Natural killer cell treated with Interleukin-12 subunit alpha and Interleukin-12 subunit beta and Interleukin-15 and Interleukin-18, amount 100 ng/mL, for 72 hours (primary cell): ENCODE measurements around the gene KDF1. TPM values are rescaled to one million over a fixed set of nuclear protein-coding genes. Genes with fewer than 3 reads are reported as not detected.

Source experiments
- ATAC-seq, 2 donors: fragments of 150-1000 bp; cut with Tn5 transposase in 1 of 2; sonication (Bioruptor Pico), chemical (Tn5 transposase) in 1 of 2; 2 replicates each; pipeline ENCODE4 v1.10.0; 2021
- DNase-seq: peaks from one replicate; pipeline ENCODE4 v3.0.0; 2022; ENCODE audit warnings: low spot score
- H3K27ac Mint-ChIP-seq, 2 donors: 1 replicate in 1 of 2; 2 replicates in 1 of 2; pipeline ENCODE4 v1.8.0; 2022; ENCODE audit warnings: mixed read lengths in 2 of 2, mild to moderate bottlenecking in 1 of 2, moderate library complexity in 1 of 2
- H3K27me3 Mint-ChIP-seq, 2 donors: 1 replicate in 1 of 2; 2 replicates in 1 of 2; pipeline ENCODE4 v1.8.0; 2022; ENCODE audit warnings: mixed read lengths in 2 of 2
- H3K36me3 Mint-ChIP-seq: one replicate; pipeline ENCODE4 v1.8.0; 2022; ENCODE audit warnings: mixed read lengths
- H3K4me1 Mint-ChIP-seq, 2 donors: 1 replicate in 1 of 2; 2 replicates in 1 of 2; pipeline ENCODE4 v1.8.0; 2022; ENCODE audit warnings: low read depth in 2 of 2, mixed read lengths in 2 of 2, mild to moderate bottlenecking in 1 of 2
- H3K4me3 Mint-ChIP-seq: one replicate; pipeline ENCODE4 v1.8.0; 2022; ENCODE audit warnings: mixed read lengths
- H3K9me3 Mint-ChIP-seq: 2 replicates; pipeline ENCODE4 v1.8.0; 2022; ENCODE audit warnings: mixed read lengths
- total RNA-seq, 2 donors: library from RNA; stranded (reverse); gene quantifications; one replicate each; pipeline ENCODE4 v1.2.3, GENCODE V29; 2022

Gene KDF1
- total RNA-seq, 2 donors from 2014 or later: not detected

GRCh38 chr1:26938004-26938658 is 22.1 kb downstream of the KDF1 start:
- peaks cover 0 to 15% of the 10 kb centered on the region in 2 donors for H3K4me1 Mint-ChIP-seq
- ATAC-seq (no peak), DNase-seq (no peak)
- no peak overlapping the region for H3K4me3 Mint-ChIP-seq
- H3K27me3 Mint-ChIP-seq: no peaks in the 10 kb centered on the region
- H3K36me3 Mint-ChIP-seq: no peaks in the 10 kb centered on the region
- no peaks in the 10 kb centered on the region for H3K9me3 Mint-ChIP-seq
- no peak overlapping the region for H3K27ac Mint-ChIP-seq

DNA sequence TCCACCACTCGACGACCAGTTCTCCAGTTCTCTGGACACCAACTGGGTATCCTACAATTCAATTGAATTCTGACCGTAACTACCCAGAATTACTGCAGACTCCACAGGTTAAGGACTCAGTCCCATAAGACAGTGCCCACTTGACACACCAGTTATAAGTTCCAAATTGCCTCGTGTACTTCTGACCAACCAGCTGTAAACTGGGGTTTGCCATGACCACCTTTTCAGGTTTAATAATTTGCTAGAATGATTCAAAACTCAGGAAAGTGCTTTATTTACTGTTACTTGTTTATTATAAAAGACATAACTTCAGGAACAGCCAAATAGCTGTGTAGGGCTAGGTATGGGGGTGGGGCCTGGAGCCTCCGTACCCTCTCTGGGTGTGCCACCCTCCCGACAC is 23.4 kb downstream of the KDF1 start:
- H3K36me3 Mint-ChIP-seq: no peaks in the 10 kb centered on the region
- no peak overlapping the region for H3K27ac Mint-ChIP-seq
- H3K9me3 Mint-ChIP-seq: no peaks in the 10 kb centered on the region
- H3K4me3 Mint-ChIP-seq: no peak overlapping the region
- peaks cover 0 to 19% of the 10 kb centered on the region in 2 donors for H3K4me1 Mint-ChIP-seq
- no peak for ATAC-seq
- DNase-seq: no peak
- H3K27me3 Mint-ChIP-seq: no peaks in the 10 kb centered on the region

DNA sequence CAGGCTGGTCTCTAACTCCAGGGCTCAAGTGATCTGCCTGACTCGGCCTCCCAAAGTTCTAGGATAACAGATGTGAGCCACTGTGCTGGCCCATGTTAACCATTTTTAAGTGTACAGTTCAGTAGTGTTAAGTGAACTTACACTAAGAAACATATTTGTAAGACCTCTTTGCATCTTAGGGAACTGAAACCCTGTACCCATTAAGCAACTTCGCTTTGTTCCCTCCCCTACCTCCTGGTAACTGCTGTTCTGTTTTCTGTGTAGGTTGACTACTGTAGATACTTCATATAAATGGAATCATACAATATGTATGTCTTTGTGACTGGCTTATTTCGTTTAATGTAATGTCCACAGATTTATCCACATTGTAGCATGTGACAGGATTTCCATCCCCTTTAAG is 27.7 kb downstream of the KDF1 start:
- H3K36me3 Mint-ChIP-seq: peaks cover 8% of the 10 kb centered on the region

GRCh38 chr1:26923711-26924110 is 36.6 kb downstream of the KDF1 start:
- ATAC-seq (no peak), DNase-seq (no peak)
- Mint-ChIP-seq H3K27me3 (no peaks in the 10 kb centered on the region), H3K36me3 (peaks cover 19% of the 10 kb centered on the region), H3K4me3 (peak overlapping the region; percentile 88), H3K27ac (peak overlapping the region; percentile 79 to 82), H3K9me3 (no peaks in the 10 kb centered on the region), H3K4me1 (peaks cover 39 to 45% of the 10 kb centered on the region in 2 donors)

More for the DNA sequence above, 27.7 kb downstream of the KDF1 start:
- peaks cover 0 to 8% of the 10 kb centered on the region in 2 donors for H3K4me1 Mint-ChIP-seq
- ATAC-seq (no peak), DNase-seq (no peak)
- H3K27ac Mint-ChIP-seq: peak overlapping the region in 1 of 2 donors; percentile 50
- no peaks in the 10 kb centered on the region for H3K9me3 Mint-ChIP-seq
- H3K4me3 Mint-ChIP-seq: no peak overlapping the region
- no peaks in the 10 kb centered on the region for H3K27me3 Mint-ChIP-seq

GRCh38 chr1:26922901-26923300 is 37.4 kb downstream of the KDF1 start:
- no peaks in the 10 kb centered on the region for H3K27me3 Mint-ChIP-seq
- H3K27ac Mint-ChIP-seq: peak overlapping the region; percentile 79 to 97
- H3K36me3 Mint-ChIP-seq: peaks cover 13% of the 10 kb centered on the region
- H3K9me3 Mint-ChIP-seq: no peaks in the 10 kb centered on the region
- H3K4me3 Mint-ChIP-seq: peak overlapping the region; percentile 88
- ATAC-seq (no peak), DNase-seq (no peak)
- peaks cover 39 to 45% of the 10 kb centered on the region in 2 donors for H3K4me1 Mint-ChIP-seq

DNA sequence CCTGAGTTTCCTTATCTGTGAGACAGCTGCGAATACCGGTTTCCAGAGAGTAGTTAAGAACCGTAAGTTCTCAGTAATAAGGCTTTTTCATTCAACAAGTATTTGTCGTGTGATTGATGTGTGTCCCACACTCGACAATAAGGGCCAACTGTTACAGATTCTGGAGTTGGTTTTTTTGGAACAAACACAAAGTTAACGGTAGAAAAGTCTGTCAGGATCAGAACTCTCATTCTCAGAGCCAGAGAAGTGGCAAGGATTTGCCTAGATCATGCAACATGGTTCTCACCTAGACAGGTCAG is 37.9 kb downstream of the KDF1 start:
- no peaks in the 10 kb centered on the region for H3K9me3 Mint-ChIP-seq
- H3K36me3 Mint-ChIP-seq: peaks cover 12% of the 10 kb centered on the region
- H3K27me3 Mint-ChIP-seq: no peaks in the 10 kb centered on the region
- peak overlapping the region; percentile 79 to 97 for H3K27ac Mint-ChIP-seq
- H3K4me1 Mint-ChIP-seq: peaks cover 39 to 45% of the 10 kb centered on the region in 2 donors
- ATAC-seq: no peak
- DNase-seq: no peak
- H3K4me3 Mint-ChIP-seq: peak overlapping the region; percentile 88

DNA sequence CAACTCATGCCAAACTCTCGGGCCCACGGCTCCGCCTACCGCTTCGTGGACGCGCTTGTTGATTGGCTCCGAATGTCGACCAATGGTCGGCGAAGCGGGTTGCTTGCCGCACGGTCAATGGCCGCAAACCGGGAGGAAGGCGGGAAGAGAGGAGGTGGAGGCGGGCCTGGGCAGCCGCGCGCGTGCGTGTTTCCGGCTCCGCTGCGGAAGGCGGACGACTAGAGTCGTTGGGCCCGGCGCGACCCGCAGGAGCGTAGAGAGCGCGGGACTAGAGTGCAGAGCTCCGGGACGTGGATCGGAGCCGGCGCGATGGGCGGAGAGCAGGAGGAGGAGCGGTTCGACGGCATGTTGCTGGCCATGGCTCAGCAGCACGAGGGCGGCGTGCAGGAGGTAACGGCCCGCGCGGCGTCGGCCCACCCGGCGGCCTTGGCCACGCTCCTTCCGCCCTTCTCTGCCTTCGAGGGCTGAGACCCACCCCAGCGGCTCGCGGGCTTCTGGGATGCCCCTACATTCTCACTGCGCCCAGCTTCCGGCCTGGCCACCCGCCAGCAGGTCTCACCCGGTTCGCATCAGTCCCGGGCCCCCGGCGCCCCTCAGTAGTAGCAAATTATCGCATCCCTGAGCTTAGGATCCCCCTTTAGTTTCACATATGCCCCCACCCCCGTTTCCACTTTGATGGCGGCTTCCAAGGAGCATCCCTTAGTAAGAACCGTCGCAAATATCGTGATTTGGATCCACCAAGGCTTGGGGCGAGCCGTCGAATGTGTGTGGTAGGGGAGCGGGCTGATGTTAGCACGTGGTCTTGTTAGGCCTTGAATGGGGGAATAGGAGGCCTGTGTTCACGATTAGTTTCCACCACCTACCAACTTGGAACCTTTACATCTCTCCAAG is 38.5 kb downstream of the KDF1 start, which contains the start of gene NUDC:
Gene NUDC, plus strand, starts transcription at position 204 of the 891 bp plus-strand sequence. Its CDS starts 106 bp downstream, at position 310.
- ATAC-seq (peak; percentile 97 to 98), DNase-seq (peak; percentile 97)
- no peaks in the 10 kb centered on the region for H3K27me3 Mint-ChIP-seq
- H3K4me1 Mint-ChIP-seq: peaks cover 35 to 41% of the 10 kb centered on the region in 2 donors
- peaks cover 8% of the 10 kb centered on the region for H3K36me3 Mint-ChIP-seq
- no peaks in the 10 kb centered on the region for H3K9me3 Mint-ChIP-seq
- peak within 1 kb of the TSS; percentile 88 for H3K4me3 Mint-ChIP-seq
- peak within 1 kb of the TSS; percentile 79 to 97 for H3K27ac Mint-ChIP-seq

GRCh38 chr1:26921126-26921539 is 39.1 kb downstream of the KDF1 start:
- Mint-ChIP-seq H3K4me3 (peak overlapping the region; percentile 88), H3K27ac (peak overlapping the region; percentile 79 to 97), H3K36me3 (peaks cover 6% of the 10 kb centered on the region), H3K27me3 (no peaks in the 10 kb centered on the region), H3K9me3 (no peaks in the 10 kb centered on the region), H3K4me1 (peaks cover 35 to 40% of the 10 kb centered on the region in 2 donors)
- DNase-seq: no peak
- ATAC-seq: peak; percentile 41 to 51

DNA sequence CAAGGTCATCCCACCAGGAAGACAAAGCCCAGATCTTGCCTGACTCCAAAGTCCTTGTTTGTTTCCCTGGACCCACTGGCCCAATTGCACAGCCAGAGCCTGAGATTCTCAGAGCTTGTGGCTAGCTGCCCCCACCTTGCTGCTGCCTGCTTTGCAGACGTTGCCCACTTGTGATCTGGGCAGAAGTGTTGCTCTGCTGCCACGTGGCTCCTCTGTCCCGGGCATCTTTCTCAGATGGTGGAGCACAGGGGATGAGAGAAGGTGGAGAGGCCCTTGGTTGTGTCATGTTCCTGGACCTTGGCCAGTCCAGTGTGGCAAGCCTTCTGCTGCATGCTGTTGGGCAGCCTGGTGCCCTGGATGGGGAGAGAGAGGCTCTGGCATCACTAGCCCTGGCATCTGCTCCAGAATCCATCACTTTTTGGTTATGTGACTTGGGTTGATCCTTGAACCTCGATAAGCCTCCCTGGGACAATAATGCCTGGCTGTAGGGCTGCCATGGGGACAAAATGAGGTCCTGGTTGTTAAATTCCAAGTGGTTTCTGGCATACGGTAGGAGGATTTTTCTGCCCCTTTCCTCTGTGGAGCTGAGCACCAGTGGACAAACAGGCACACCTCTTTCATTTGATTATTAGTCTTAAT is 44.9 kb downstream of the KDF1 start:
- Mint-ChIP-seq H3K36me3 (no peaks in the 10 kb centered on the region), H3K27me3 (no peaks in the 10 kb centered on the region), H3K27ac (no peak overlapping the region), H3K9me3 (no peaks in the 10 kb centered on the region), H3K4me3 (no peak overlapping the region), H3K4me1 (peaks cover 1 to 8% of the 10 kb centered on the region in 2 donors)
- ATAC-seq: no peak
- DNase-seq: no peak

- no peak within 1 kb of the TSS for H3K27ac Mint-ChIP-seq
- H3K4me3 Mint-ChIP-seq: no peak within 1 kb of the TSS
- ATAC-seq (no peak), DNase-seq (no peak)
- H3K36me3 Mint-ChIP-seq: no peaks in the 10 kb centered on the region
- no peaks in the 10 kb centered on the region for H3K27me3 Mint-ChIP-seq
- H3K4me1 Mint-ChIP-seq: no peaks in the 10 kb centered on the region
- H3K9me3 Mint-ChIP-seq: no peaks in the 10 kb centered on the region
Observed at GRCh38 chr1:26913754-26914619, 46.3 kb downstream of the KDF1 start, which contains the start of gene NR0B2. TSS of gene NR0B2 (minus strand) at chr1:26913975. CDS start at chr1:26913940, 35 bp downstream.

DNA sequence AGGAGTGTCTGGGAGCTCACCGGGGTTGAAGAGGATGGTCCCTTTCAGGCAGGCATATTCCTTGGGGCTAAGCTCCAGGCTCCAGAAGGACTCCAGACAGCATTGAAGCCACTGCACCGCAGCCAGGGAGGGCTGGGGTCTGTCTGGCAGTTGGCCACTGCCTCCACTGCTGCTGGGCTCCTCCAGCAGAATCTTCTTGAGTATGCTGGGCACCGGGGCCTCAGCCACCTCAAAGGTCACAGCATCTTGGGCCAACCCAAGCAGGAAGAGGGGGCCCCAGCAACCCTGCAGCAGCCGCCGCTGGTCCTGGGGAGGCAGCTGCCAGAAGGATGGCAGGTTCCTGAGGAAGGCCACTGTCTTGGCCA is 46.9 kb downstream of the KDF1 start:
- Mint-ChIP-seq H3K27me3 (no peaks in the 10 kb centered on the region), H3K4me3 (no peak overlapping the region), H3K27ac (no peak overlapping the region), H3K36me3 (no peaks in the 10 kb centered on the region), H3K9me3 (no peaks in the 10 kb centered on the region), H3K4me1 (no peaks in the 10 kb centered on the region)
- ATAC-seq: no peak
- no peak for DNase-seq

- H3K36me3 Mint-ChIP-seq: no peaks in the 10 kb centered on the region
- no peak overlapping the region for H3K4me3 Mint-ChIP-seq
- no peaks in the 10 kb centered on the region for H3K9me3 Mint-ChIP-seq
- no peaks in the 10 kb centered on the region for H3K4me1 Mint-ChIP-seq
- no peak for ATAC-seq
- H3K27me3 Mint-ChIP-seq: no peaks in the 10 kb centered on the region
- DNase-seq: no peak
- H3K27ac Mint-ChIP-seq: no peak overlapping the region
Observed at GRCh38 chr1:26912147-26912490, 48.1 kb downstream of the KDF1 start.

DNA sequence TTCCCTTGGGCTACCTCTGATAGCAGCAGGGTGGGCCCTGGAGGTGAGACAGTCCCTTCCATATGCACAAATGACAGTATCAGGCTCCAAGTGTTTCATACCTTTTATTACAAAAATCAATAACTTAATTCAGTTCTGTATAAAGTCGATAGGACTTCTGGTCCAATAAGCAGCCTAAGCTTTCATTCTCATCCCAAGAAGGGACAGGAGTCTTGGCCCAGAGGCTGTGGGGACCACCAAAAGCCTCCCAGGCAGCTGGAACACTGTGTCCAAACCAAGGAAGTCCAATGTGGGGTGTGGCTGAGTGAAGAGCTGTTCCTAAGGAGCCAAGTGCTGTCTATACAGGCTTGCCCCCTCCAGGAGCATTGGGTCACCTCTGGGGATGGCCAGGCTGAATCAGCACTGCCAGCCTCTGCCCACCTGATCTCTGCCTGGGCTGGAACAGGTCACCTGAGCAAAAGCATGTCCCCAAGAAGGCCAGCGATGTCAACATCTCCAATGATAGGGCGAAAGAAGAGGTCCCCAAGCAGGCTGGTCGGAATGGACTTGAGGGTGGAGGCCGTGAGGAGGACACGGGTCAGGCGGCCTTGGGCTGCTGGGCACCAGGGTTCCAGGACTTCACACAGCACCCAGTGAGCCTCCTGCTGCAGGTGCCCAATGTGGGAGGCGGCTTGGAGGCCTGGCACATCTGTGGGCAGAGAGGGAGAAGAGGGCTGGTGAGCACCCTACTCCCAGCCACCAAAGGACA is 48.7 kb downstream of the KDF1 start:
- Mint-ChIP-seq H3K9me3 (no peaks in the 10 kb centered on the region), H3K27ac (no peak overlapping the region), H3K27me3 (no peaks in the 10 kb centered on the region)

More for the DNA sequence above, 48.7 kb downstream of the KDF1 start:
- no peak overlapping the region for H3K4me3 Mint-ChIP-seq
- DNase-seq (no peak), ATAC-seq (no peak)
- H3K4me1 Mint-ChIP-seq: no peaks in the 10 kb centered on the region
- no peaks in the 10 kb centered on the region for H3K36me3 Mint-ChIP-seq
